K562 (cell line): ENCODE results near the gene DOCK1. TPM values are rescaled to one million over a fixed set of nuclear protein-coding genes. Genes with fewer than 3 reads are reported as not detected.

Experiments
- ATAC-seq: fragments of 200-7000 bp; cut with Tn5 transposase; 3 replicates; pipeline ENCODE4 v1.9.1; 2020; ENCODE audit warnings: moderate library complexity
- BruUV-seq: library from RNA; stranded (reverse); fragments of 400-500 nt; replicated peaks from 2 replicates; lab custom pipeline; 2021; lab: Mats Ljungman, UMichigan
- CTCF ChIA-PET: fragments of 300-600 bp; formaldehyde crosslinking; extraction: SDS; loops from one replicate; lab custom pipeline; 2021; ENCODE audit warnings: low intra/inter-chr PET ratio; lab: Yijun Ruan, JAX
- POLR2A ChIA-PET: fragments of 300-600, 350-650 bp; sonication (Branson Sonifier 250); formaldehyde crosslinking; extraction: SDS; loops from one replicate; lab custom pipeline; 2021; ENCODE audit warnings: antibody characterized with exemption, inconsistent platforms; lab: Yijun Ruan, JAX
- DNase-seq, 4 experiments: peaks; one replicate each; pipeline versions ENCODE4 v3.0.0 to v3.0.0-alpha.2; 2011 to 2018; ENCODE audit warnings: low spot score in 3 of 4, mixed read lengths in 3 of 4; ENCODE audit errors: extremely low read depth in 1 of 4
- FAIRE-seq: peaks from 2 replicates; lab custom pipeline; 2011; peaks lifted over from hg19 to GRCh38; lab: Jason Lieb, UNC
- H2AFZ ChIP-seq: 2 replicates; pipeline ENCODE4 v1.6.0; 2011; ENCODE audit warnings: low read depth, low read length, control low read depth, inconsistent platforms
- H3K27ac ChIP-seq: fragments of 200-600 bp; 3 replicates; pipeline ENCODE4 v1.8.0; 2011; ENCODE audit warnings: low read depth, mild to moderate bottlenecking, control low read depth, inconsistent platforms, low read length, moderate library complexity, mixed read lengths; ENCODE audit errors: extremely low read depth
- H3K27me3 ChIP-seq, 2 experiments: fragments of 300-600 bp in 1 of 2; 2 replicates in 1 of 2; 3 replicates in 1 of 2; pipeline versions ENCODE4 v1.6.0 to v1.8.0; 2011; ENCODE audit warnings: inconsistent platforms in 2 of 2, low read length in 2 of 2, mild to moderate bottlenecking in 1 of 2, mixed read lengths in 1 of 2, moderate library complexity in 1 of 2; ENCODE audit not compliant: control insufficient read depth in 2 of 2, insufficient read depth in 2 of 2
- H3K36me3 ChIP-seq: fragments of 300-600 bp; 3 replicates; pipeline ENCODE4 v1.8.0; 2011; ENCODE audit warnings: mild to moderate bottlenecking, low read length, inconsistent platforms; ENCODE audit not compliant: control insufficient read depth, insufficient read depth
- H3K4me1 ChIP-seq, 2 experiments: fragments of 200-600 bp in 1 of 2; replicated peaks in 1 of 2; 2 replicates in 1 of 2; 3 replicates in 1 of 2; pipeline versions ENCODE4 v1.5.1 to v1.8.0; 2011; ENCODE audit warnings: inconsistent platforms in 2 of 2, low read length in 2 of 2, mild to moderate bottlenecking in 1 of 2, mixed read lengths in 1 of 2, moderate library complexity in 1 of 2; ENCODE audit not compliant: control insufficient read depth in 2 of 2, insufficient read depth in 2 of 2
- H3K4me2 ChIP-seq: 2 replicates; pipeline ENCODE4 v1.6.1; 2011; ENCODE audit warnings: low read length, control low read depth, inconsistent platforms, mixed read lengths; ENCODE audit not compliant: insufficient read depth
- H3K4me3 ChIP-seq: fragments of 200-600 bp; sonication (generic), shearing (Covaris generic); 2 replicates; pipeline ENCODE4 v1.5.1; 2016; ENCODE audit warnings: control low read depth, inconsistent platforms
- H3K79me2 ChIP-seq: fragments of 200-600 bp; 3 replicates; pipeline ENCODE4 v1.8.0; 2011; ENCODE audit warnings: low read length, inconsistent platforms; ENCODE audit not compliant: control insufficient read depth, insufficient read depth
- H3K9ac ChIP-seq, 2 experiments: 2 replicates each; pipeline versions ENCODE4 v1.6.0 to v1.6.1; 2011; ENCODE audit warnings: low read depth in 2 of 2, low read length in 2 of 2, control low read depth in 1 of 2, inconsistent platforms in 1 of 2, mild to moderate bottlenecking in 1 of 2, mixed read lengths in 1 of 2; ENCODE audit not compliant: insufficient read depth in 1 of 2
- H3K9me1 ChIP-seq: one replicate; pipeline ENCODE4 v1.6.0; 2011; ENCODE audit warnings: inconsistent platforms, mild to moderate bottlenecking, low read length, moderate library complexity; ENCODE audit not compliant: control insufficient read depth, insufficient read depth
- H3K9me3 ChIP-seq: replicated peaks from 2 replicates; pipeline ENCODE4 v1.5.1; 2011; ENCODE audit warnings: low read depth, low read length, inconsistent platforms; ENCODE audit not compliant: control insufficient read depth, insufficient read depth
- H4K20me1 ChIP-seq: replicated peaks from 2 replicates; pipeline ENCODE4 v1.6.1; 2011; ENCODE audit warnings: low read length, inconsistent platforms, mixed read lengths; ENCODE audit not compliant: control insufficient read depth, insufficient read depth
- FIP1L1 ChIP-seq: fragments of 200-400 bp; formaldehyde crosslinking; IDR thresholded peaks from 2 replicates; pipeline ENCODE4 v1.6.1; 2018; ENCODE audit warnings: mild to moderate bottlenecking, low read depth, low read length; ENCODE audit not compliant: poor library complexity, severe bottlenecking
- HOMEZ ChIP-seq: fragments of 250-450 bp; sonication (Bioruptor Pico); IDR thresholded peaks from 2 replicates; pipeline ENCODE4 v1.4.0; 2020; ENCODE audit warnings: mild to moderate bottlenecking, moderate library complexity
- STAT5B ChIP-seq: fragments of 250-450 bp; sonication (Bioruptor Pico); IDR thresholded peaks from 2 replicates; pipeline ENCODE4 v1.8.0; 2021; ENCODE audit warnings: mild to moderate bottlenecking, inconsistent platforms
- TFAM ChIP-seq: fragments of 250-450 bp; sonication (Bioruptor Pico); conservative IDR thresholded peaks from 2 replicates; pipeline ENCODE4 v1.5.0; 2021; ENCODE audit warnings: mild to moderate bottlenecking, moderate library complexity
- THAP12 ChIP-seq: fragments of 250-450 bp; sonication (Bioruptor Pico); IDR thresholded peaks from 2 replicates; pipeline ENCODE4 v1.9.0; 2021; ENCODE audit warnings: mild to moderate bottlenecking, inconsistent platforms
- ZNF23 ChIP-seq: fragments of 250-450 bp; sonication (Bioruptor Pico); IDR thresholded peaks from 2 replicates; pipeline ENCODE4 v1.4.0; 2020; ENCODE audit warnings: mild to moderate bottlenecking
- WGBS: fragments of 100-300 bp; shearing (Covaris generic); methylation state at CpG from one replicate; pipeline ENCODE4 v1.1.6; 2016; ENCODE audit warnings: low coverage, mixed read lengths; ENCODE audit not compliant: insufficient coverage; ENCODE audit errors: missing lambda C conversion rate; 5-methylcytosine and 5-hydroxymethylcytosine counted together
- in situ Hi-C: fragments of 300-500 bp; cut with MboI; formaldehyde crosslinking; loops from 4 replicates; pipeline ENCODE4 v1.15.0; 2018; ENCODE audit warnings: inconsistent platforms, mixed read lengths
- intact Hi-C: fragments of 100-400 bp; cut with micrococcal nuclease; formaldehyde crosslinking; loops from 2 replicates; pipeline ENCODE4 v1.14.2; 2022
- polyA plus RNA-seq, 8 experiments: library from polyadenylated mRNA; depleted of rRNA in 4 of 8; stranded (reverse) in 5 of 8; unstranded in 3 of 8; fragments of >200 nt; fragmentation: Nextera tagmentation in 2 of 8; fragmentation: Illumina TruSeq in 1 of 8; extraction: Ambion mirVana in 2 of 8; extraction: Trizol in 1 of 8; gene quantifications; 2 replicates each; pipeline versions ENCODE4 v1.2.1 to v1.2.3, GENCODE V29; 2011 to 2014; ENCODE audit warnings: inconsistent platforms in 1 of 8, missing spikeins in 1 of 8
- total RNA-seq, 7 experiments: library from RNA; depleted of rRNA in 6 of 7; stranded (reverse); fragments of >200 nt in 6 of 7; fragmentation: Illumina TruSeq in 2 of 7; extraction: Trizol in 2 of 7; gene quantifications; 2 replicates each; pipeline versions ENCODE4 v1.2.1 to v1.2.3, GENCODE V29; 2011 to 2021; ENCODE audit warnings: low replicate concordance in 1 of 7
- TF ChIP-seq, protein P1 (sequence below), 2 experiments: IDR thresholded peaks; 2 replicates each; pipeline ENCODE4 v1.6.1; 2012; ENCODE audit warnings: improper control_type of control experiment in 2 of 2, low read depth in 2 of 2, low read length in 2 of 2, borderline replicate concordance in 1 of 2
- TF ChIP-seq, protein P2 (sequence below): fragments of 250-450 bp; sonication (Bioruptor Pico); IDR thresholded peaks from 2 replicates; pipeline ENCODE4 v1.8.0; 2022; ENCODE audit warnings: inconsistent platforms
- TF ChIP-seq, protein P3 (sequence below): fragments of 450-650 bp; IDR thresholded peaks from 2 replicates; pipeline ENCODE4 v1.6.1; 2016; ENCODE audit warnings: borderline replicate concordance

The DOCK1 gene
- total and polyA plus RNA-seq, 9 of the 15 experiments (the other 6 are each of a cell fraction or from before 2014, with no cell fraction given): 0.31 TPM; not detected in 8

DNA sequence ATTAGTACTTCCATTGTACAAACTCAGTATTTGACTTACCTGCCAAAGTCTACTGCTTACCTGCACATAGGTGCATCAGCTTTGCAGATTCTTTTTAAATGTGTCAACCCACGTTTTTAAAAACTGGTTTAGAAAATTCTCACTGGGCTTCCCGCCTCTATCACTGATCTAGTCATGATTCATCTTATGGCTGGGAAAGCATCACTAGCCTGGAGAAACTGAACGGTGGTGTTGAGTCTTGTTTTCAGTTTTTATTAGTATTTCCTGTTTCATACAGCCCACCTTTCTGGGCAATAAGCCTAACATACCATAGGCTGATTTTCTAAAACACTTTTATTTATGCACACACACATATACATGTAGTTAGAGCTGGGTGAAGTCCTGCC is 19.7 kb downstream of the DOCK1 start (continued):
- TF ChIP-seq, protein P1, sequence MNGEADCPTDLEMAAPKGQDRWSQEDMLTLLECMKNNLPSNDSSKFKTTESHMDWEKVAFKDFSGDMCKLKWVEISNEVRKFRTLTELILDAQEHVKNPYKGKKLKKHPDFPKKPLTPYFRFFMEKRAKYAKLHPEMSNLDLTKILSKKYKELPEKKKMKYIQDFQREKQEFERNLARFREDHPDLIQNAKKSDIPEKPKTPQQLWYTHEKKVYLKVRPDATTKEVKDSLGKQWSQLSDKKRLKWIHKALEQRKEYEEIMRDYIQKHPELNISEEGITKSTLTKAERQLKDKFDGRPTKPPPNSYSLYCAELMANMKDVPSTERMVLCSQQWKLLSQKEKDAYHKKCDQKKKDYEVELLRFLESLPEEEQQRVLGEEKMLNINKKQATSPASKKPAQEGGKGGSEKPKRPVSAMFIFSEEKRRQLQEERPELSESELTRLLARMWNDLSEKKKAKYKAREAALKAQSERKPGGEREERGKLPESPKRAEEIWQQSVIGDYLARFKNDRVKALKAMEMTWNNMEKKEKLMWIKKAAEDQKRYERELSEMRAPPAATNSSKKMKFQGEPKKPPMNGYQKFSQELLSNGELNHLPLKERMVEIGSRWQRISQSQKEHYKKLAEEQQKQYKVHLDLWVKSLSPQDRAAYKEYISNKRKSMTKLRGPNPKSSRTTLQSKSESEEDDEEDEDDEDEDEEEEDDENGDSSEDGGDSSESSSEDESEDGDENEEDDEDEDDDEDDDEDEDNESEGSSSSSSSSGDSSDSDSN (IDR thresholded peaks at IDR 0.05; ENCODE audit: borderline replicate concordance in 1 of 2, low read depth in 2 of 2, low read length in 2 of 2): no peak

DNA sequence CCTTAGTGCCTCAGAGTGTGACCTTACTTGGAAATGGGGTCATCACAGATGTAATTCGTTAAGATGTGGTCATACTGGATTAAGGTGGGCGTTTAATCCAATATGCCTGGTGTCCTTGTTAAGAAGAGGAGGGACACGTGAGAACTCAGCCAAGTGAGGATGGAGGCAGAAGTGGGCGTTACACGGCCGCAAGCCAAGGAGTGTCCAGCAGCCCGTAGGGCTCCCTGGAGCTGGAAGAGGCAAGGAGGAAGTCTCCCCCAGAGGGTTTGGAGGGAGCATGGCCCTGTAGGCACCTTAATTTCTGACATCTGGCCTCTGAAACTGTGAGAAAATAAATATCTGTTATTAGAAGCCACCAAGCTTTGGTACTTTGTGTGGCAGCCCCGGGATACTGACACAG is 21.3 kb downstream of the DOCK1 start:
- CTCF ChIA-PET: no interaction called here
- Histone ChIP-seq H4K20me1 (no peaks in the 10 kb centered on the region), H3K27me3 (no peaks in the 10 kb centered on the region), H3K4me2 (no peak overlapping the region), H2AFZ (no peak overlapping the region), H3K79me2 (no peaks in the 10 kb centered on the region), H3K9me1 (no peaks in the 10 kb centered on the region), H3K27ac (no peak overlapping the region), H3K9me3 (no peaks in the 10 kb centered on the region), H3K36me3 (no peaks in the 10 kb centered on the region), H3K4me3 (no peak overlapping the region), H3K4me1 (no peaks in the 10 kb centered on the region), H3K9ac (no peak overlapping the region)
- ATAC-seq: no peak
- 2% methylated on average over 7 of the region's 8 CpGs for WGBS
- POLR2A ChIA-PET: no interaction called here
- BruUV-seq: no TSS peak
- DNase-seq: no peak
- TF ChIP-seq HOMEZ (CRISPR knock-in tag) (no peak), THAP12 (CRISPR knock-in tag) (no peak), FIP1L1 (no peak), ZNF23 (no peak), TFAM (CRISPR knock-in tag) (no peak), STAT5B (no peak)
- TF ChIP-seq, protein P2, sequence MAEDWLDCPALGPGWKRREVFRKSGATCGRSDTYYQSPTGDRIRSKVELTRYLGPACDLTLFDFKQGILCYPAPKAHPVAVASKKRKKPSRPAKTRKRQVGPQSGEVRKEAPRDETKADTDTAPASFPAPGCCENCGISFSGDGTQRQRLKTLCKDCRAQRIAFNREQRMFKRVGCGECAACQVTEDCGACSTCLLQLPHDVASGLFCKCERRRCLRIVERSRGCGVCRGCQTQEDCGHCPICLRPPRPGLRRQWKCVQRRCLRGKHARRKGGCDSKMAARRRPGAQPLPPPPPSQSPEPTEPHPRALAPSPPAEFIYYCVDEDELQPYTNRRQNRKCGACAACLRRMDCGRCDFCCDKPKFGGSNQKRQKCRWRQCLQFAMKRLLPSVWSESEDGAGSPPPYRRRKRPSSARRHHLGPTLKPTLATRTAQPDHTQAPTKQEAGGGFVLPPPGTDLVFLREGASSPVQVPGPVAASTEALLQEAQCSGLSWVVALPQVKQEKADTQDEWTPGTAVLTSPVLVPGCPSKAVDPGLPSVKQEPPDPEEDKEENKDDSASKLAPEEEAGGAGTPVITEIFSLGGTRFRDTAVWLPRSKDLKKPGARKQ (CRISPR knock-in tag): no peak
- TF ChIP-seq, protein P3, sequence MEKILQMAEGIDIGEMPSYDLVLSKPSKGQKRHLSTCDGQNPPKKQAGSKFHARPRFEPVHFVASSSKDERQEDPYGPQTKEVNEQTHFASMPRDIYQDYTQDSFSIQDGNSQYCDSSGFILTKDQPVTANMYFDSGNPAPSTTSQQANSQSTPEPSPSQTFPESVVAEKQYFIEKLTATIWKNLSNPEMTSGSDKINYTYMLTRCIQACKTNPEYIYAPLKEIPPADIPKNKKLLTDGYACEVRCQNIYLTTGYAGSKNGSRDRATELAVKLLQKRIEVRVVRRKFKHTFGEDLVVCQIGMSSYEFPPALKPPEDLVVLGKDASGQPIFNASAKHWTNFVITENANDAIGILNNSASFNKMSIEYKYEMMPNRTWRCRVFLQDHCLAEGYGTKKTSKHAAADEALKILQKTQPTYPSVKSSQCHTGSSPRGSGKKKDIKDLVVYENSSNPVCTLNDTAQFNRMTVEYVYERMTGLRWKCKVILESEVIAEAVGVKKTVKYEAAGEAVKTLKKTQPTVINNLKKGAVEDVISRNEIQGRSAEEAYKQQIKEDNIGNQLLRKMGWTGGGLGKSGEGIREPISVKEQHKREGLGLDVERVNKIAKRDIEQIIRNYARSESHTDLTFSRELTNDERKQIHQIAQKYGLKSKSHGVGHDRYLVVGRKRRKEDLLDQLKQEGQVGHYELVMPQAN: no peak
- in situ Hi-C loops (no loop called here), intact Hi-C loops (no loop called here)
- no peak for FAIRE-seq
